Medulla oblongata (tissue), 1 donor: ENCODE results near the gene GLRX.

Experiments used
- DNase-seq: peaks from one replicate; pipeline ENCODE4 v3.0.0-alpha.2; 2015; ENCODE audit errors: extremely low spot score

Gene GLRX

DNA sequence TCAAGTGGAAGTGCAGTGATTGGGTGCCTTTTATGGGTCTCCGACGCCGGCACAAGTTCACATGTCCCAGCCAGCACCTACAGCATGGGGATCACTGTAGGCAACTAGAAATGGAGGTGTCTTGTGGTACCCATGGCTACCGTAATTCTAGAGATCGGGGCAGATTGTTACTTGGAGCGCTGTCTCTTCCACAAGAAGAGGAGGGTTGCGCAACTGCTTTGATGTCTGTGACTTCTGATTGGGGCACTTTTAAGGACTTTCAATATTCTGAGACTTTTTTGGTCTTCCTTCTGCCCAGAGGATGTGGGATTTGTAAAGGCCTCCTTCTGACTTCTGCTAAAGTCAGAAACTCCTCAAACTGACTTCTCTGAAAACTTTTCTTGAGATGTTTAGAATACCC, 41.9 kb downstream of the GLRX start:
- DNase-seq = no peak

DNA sequence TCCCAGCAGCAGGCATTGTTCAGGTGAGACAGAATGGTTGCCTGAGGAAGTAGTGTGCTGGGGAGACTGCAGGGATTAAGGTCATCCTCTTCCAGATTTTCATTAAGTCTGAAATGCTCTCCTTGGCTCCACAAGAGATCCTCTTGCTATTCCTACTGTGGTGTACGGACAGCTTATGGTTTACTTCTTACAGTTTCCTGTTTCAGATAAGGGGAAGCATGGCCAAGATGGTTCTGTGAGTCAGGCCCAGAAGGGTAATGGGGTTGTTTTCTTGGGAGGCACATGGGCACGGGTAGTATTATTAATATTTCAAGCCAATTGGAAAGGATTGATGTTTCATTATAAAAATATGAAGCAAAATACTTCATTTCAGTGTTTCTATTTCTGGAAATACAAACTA, 42.9 kb downstream of the GLRX start:
- no peak for DNase-seq

GRCh38 chr5:95778713-95779436, 43.7 kb downstream of the GLRX start:
- no peak for DNase-seq

- no peak for DNase-seq
Measured at GRCh38 chr5:95777441-95777840, 45.1 kb downstream of the GLRX start.

DNA sequence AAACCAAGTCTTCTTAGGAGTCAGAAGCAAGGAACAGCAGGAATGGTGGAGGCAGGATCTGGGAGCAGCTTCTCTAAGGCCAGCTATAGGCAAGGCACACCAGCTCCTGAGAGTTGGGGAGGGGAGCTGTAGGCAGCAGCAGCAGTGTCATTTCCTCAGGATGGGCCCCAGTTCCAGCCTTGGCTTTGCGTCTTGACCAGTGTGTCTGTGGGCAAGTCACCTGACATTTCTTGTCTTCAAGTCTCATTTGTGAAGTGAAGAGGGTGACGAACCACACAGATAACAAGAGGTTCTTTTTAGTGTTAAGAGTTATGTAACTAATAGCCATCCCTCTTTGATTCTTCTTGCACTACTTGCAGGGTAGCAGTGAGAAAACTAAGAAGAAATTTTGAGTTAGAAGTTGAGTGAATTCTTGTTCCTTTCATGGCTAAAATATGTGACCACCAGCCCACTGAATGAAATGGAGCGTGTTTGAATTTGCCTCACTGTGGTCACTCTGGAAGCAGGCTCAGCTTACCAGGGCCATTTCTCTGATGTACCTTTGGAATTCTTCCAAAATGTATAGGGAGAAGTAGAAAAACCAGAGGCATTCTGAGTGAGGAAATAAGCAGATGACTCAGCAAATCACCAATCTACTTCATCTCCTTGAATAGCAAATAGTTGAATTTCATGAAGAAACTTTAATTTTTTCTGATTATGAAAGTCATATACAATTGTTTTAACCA, 49.0 kb downstream of the GLRX start:
- peak; percentile 21 for DNase-seq

GRCh38 chr5:95771892-95772291, 50.6 kb downstream of the GLRX start:
- DNase-seq = no peak

DNA sequence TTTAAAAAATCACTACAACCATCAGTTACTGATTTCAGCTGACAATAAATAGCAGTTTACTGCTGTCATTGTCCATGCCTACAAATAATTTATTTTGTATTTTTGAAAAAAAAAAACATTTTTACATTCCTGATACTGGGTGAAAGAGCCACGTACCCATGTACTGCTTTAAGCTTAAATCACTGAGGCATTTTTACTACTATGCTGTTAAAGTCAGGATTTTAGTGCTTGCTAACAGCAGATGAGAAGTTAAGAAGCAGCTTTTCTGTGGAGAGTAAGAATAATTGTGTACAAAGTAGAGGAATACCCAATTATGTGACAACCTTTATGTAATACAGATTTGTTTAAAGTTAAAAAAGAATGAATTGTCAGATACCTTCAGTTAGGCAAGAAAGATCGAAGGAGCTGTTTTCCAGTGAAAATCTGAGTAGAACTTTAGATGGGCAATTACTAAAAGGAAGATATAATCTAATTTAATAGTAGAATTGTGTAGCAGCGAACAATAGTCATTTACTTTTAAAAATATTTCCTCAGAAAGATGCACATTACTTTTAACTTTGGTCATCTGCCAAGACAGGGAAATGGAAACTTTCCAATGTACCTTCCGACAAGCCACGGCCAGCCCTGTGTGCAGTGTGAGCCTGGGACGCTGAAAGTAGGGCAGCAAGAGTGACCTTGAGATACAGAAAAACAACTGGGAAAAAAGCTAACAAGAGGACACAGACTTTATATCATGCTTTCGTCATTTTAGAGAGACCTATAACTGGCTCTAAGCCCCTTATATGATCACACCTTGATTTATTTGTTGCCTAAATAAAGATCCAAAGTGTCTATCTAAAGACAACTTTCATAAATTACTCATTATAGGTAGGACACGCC, 51.5 kb downstream of the GLRX start:
- no peak for DNase-seq

GRCh38 chr5:95768731-95769130, 53.8 kb downstream of the GLRX start:
- DNase-seq = no peak

DNA sequence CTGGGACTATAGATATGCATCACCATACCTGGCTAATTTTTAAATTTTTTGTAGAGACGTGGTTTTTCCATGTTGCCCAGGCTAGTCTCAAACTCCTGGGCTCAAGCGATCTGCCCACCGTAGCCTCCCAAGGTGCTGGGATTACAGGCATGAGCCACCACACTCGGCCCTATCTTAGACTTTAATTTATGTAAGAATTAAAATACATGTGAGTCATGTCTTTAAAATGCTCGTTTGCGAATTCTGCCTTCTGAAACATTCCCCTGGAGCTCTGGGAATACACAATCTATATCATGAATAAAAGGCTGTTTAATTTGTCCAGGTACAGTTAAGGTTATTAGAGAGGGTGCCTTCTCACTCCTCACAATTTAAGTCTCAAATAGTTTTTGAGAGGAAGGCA, 58.6 kb downstream of the GLRX start:
- DNase-seq = no peak
